NCI-H748 (cell line): ENCODE data around the gene AMFR.
A peak's percentile ranks its signal among the peaks of the same experiment; 100 is the strongest.

Source experiments
- DNase-seq: peaks from one replicate; lab custom pipeline; 2025; ENCODE audit not compliant: unreplicated experiment; lab: John Stamatoyannopoulos, UW

Gene AMFR

GRCh38 chr16:56425439-56425832, at the start of gene AMFR:
TSS of gene AMFR (minus strand) at chr16:56425545. CDS start at chr16:56425327, 218 bp downstream.
- peak; percentile 58 for DNase-seq

DNA sequence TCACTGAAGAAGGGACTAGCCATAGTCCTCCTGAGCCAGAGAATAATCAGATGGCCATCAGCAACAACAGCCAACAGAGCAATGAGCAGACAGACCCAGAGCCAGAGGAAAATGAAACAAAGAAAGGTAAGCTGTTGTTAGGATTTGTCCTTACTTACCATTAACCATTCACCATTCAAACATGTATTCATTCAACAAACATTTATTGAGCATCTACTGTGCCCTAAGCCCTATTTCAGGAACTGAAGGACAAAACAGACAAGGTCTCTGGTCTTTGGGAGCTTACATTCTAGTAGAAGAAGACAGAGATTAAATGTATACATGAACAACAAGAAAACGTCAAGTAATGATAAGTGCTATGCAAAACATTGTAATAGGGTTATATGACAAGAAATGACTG, 45.3 kb upstream of the AMFR start:
- no peak for DNase-seq

GRCh38 chr16:56470232-56470631, 44.9 kb upstream of the AMFR start:
- no peak for DNase-seq

- no peak for DNase-seq
Measured at GRCh38 chr16:56469748-56470147, 44.4 kb upstream of the AMFR start.

DNA sequence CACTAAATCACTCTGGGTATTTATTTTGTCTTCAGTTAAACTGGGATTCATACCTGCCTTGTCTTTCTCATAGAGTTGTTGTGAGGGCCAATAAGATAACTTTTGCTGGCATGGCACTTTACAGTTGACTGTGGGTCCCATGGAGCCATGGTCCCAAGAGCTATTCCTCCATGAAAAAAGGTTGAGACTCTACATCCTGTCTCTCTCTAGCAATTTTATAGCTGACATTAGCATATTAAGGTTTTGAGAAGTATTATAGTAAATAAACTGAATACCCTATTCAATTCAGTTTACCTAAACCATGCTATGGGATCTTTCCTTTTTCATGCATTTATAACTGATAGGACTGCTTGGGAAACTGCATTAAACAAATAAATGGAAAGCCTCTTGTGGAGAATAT, 43.5 kb upstream of the AMFR start:
- DNase-seq: no peak

DNA sequence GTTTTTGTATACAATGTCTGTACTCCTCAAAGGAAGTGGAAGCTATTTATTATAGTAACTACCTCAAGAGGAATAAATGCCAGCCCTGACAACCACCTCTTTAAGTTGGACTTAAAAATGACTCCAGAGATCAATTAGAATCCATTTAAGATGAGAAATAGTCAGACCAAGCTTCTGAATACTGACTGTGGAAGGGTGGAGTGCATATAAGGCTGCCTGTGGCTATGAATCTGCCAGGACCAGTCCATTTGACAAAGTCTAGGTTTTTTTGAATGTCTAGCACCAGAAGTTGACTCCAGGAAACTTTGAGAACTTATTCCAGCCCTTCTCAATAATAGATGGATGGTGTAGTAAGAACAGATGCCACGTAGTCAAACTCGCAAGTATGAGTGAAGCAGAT, 41.0 kb upstream of the AMFR start:
- DNase-seq: no peak

GRCh38 chr16:56463153-56463552, 37.8 kb upstream of the AMFR start:
- no peak for DNase-seq

- no peak for DNase-seq
Measured at GRCh38 chr16:56462064-56462796, 36.9 kb upstream of the AMFR start.

DNA sequence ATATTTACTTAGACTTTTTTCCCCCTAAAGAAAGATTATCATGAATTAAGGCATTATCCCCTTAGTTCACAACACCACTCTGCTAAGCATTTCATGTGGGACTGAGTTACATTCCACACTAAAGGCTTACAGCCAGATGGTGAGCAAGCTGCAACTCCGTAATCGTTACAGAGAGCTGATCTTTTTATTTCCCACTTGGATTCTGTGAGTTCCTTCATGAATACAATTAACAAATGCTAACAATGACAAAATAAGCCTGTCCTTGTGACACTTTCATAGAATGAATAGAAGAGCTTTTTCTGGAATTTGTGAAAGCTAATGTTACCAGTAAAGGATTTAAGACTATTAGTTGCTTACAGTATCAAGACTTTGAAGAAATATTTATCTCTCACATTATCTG, 34.8 kb upstream of the AMFR start:
- DNase-seq: no peak

- no peak for DNase-seq
Measured at GRCh38 chr16:56457927-56458470, 32.7 kb upstream of the AMFR start.

DNA sequence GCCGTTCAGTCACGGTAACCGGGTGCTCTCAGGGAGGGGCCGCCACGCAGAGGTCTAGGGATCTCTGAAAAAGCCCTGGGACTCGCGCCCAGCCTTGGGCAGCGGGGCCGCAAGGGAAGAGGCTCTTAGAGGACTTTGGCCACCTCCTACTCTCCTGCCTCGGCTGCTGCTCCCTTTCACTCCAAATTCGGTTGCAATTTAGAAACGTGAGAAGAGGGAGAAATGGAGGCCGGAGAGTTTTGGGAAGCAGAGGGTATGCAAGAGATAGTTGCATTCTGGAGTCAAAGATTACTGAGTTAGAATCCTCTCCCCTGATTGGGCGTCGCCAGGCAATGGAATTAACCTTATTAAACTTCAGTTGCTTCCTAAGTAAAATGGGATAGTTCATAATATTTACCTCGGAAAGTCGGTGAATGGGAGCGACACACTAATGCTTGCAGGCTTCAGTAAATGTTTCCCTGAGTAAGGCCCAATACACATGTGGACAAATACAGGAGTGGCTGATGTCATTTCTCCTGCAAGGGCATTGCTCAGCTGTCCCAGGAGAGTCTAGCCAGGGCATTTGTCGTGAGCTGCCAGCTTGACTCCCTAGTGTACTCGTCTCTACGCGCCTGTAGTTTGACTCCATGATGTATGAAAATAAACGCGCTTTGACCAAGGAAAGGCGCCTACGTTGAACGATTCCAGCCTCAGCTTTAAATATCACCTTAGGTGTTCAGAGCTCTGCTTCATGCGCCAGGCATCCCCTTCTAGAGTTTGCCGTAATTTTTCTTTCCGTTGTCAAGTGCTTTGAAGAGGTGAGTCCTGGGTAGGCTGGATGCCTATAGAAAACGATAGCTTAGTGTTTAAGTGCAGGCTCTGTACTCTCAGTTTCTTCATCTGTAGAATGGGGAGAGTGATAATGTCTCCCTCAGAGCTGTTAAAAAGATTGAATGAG, 26.7 kb upstream of the AMFR start:
- DNase-seq: peak; percentile 37

DNA sequence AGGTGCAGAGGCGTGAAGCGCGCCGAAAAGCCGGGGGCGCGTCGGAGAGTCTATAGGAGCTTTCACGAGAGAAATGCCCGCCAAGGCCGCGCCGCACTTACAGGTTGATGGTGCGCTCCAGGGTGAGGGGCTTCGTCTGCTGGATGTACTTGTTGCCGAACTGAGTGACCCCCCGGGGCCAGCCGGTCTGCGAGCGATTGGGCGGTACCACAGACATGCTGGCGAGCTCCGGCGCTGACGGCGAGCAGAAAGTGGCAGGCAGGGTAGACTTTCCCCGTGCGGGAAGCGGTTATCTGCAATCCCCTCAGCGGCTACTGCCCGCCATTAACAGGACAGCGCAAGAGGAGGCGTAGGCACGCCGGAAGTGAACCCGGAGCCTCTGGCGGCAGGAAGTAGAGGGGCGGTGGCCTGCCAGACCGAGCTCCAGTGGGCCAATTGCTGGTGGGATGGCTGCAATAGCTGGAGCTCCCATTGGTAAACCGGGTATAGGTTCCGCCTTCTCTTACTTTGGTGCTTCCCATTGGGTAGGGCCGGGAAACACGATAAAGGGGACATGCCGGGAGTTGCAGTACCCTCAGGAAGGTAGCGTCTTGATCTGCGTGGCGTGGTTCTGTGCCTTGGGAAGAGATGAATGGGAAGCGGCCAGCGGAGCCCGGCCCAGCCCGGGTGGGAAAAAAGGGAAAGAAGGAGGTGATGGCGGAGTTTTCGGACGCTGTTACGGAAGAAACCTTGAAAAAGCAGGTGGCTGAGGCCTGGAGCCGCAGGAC, 25.8 kb upstream of the AMFR start, which contains the start of the genes NUDT21 and OGFOD1:
Gene NUDT21 (minus strand): TSS at position 347 of the 767 bp plus-strand sequence. CDS start 130 bp downstream, at position 217.
Gene OGFOD1 (plus strand): TSS at position 569 of the 767 bp plus-strand sequence. CDS start 59 bp downstream, at position 628.
- peak; percentile 96 for DNase-seq

- DNase-seq: peak; percentile 24
Measured at GRCh38 chr16:56450275-56450985, 25.1 kb upstream of the AMFR start.

GRCh38 chr16:56448005-56448404, 22.7 kb upstream of the AMFR start:
- no peak for DNase-seq

- DNase-seq: no peak
Measured at GRCh38 chr16:56447286-56447685, 21.9 kb upstream of the AMFR start.

DNA sequence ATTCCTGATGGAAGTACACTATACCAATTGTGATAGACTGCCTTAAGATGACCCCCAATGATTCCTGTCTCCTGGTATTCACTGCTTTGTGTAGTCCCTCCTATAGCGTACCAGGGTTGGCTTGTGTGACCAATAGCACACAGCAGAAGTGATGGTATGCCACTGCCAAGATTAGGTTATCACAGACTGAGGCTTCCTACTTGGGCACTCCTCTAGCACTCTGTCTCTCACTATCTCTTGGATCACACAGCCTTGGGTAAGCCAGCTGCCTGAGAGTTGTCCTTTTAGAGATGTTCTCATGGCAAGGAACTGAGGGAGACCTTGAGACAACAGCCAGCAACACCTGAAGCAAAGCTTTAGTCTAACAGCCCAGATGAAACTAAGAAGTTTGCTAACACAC, 12.7 kb upstream of the AMFR start:
- no peak for DNase-seq

DNA sequence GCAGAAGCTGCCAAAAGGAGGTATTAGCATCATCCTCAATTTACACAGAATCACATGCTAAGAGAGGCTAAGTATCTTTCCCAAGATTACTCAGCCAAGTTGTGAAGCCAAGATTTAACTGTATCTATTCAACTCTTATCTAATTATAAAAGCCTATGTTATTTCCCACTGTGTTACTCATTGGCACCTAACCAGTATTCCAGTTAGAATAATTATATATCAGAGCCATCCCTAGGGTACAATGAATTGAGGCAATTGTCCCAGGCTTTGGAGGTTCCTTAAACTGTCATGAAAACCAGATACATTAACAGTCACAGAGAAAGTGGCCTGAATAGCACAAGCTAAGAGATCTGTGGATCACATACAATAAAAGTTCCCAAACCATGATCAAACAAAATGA, 10.9 kb upstream of the AMFR start:
- DNase-seq: no peak

- no peak for DNase-seq
Measured at GRCh38 chr16:56428091-56428490, 2.7 kb upstream of the AMFR start.

- DNase-seq: no peak
Measured at GRCh38 chr16:56426585-56426984, 1.2 kb upstream of the AMFR start.

DNA sequence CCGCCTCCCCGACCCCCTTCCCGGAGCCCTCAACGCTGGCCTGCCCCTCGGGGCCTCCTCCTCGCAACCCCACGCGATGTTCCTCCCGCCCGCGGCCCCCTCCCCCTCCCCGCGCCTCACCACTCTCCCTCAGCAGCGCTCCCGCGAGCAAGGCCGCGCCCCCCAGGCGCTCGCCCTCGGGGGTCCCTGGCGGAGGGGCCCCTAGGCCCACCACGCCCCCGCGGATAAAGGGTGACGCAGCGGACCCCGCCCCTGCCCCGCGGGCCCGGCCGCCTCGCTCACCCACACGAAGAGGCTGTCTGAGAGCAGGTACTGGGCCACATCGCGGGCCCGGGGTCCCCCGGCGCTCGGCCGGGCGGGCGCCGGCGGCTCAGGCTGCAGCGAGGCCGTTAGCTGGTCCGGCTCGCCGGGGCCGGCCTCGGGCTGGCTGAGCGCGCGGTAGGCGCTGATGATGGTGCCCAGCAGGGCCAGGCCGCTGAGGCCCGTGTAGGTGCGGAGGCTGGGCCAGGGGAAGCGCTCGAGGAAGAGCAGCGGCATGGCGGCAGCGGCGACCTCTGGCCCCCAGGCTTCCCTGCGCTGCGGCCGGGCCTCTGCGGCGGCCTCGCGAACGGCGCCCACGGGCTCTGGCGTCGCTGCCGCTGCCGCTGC, 430 bp downstream of the AMFR start:
- peak; percentile 58 for DNase-seq
